Measurements from ENCODE around the gene GLOD5.

The GLOD5 gene

DNA sequence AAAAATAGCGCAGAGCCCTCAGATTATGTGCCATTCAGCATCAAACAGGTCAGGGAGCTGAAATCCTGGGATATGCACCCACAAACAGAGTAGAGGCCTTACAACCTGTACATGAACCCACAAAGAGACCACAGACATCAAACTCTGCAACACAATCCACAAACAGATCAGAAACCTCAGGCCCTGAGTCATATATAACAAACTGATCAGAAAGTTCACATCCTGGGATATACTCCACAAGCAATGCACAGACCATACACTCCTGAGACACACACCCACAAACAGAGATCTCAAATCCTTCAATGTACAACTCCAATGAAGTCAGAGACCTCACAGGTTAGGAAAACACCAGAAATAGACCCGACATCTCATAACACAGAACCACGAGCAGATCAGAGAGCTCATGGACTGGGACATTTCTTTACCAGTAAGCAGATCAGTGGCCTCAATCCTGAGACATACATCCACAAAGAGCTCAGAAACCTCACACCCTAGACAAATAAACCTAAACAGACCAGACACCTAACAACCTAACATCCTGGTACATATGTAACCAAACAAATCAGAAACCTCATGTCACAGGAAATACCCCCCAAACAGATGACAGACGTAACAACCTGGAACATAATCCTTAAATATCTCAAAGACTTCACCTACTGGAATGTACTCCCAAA, 40.8 kb upstream of the GLOD5 start:
- H3K9me3 ChIP-seq (ENCODE audit: control extremely low read depth in 1 of 5, control insufficient read depth in 4 of 5, insufficient read depth in 2 of 5, low read depth in 1 of 5, low read length in 4 of 5) = no peaks in the 10 kb centered on the region
- 85% methylated on average over 4 of the region's 4 CpGs for WGBS (ENCODE audit: insufficient coverage)
- DNase-seq = no peak
- H3K4me1 ChIP-seq (ENCODE audit: control extremely low read depth in 1 of 4, control insufficient read depth in 4 of 4, insufficient read depth in 4 of 4, low read length in 3 of 4) = no peaks in the 10 kb centered on the region
- no peaks in the 10 kb centered on the region for H3K36me3 ChIP-seq (ENCODE audit: control insufficient read depth in 4 of 4, insufficient read depth in 4 of 4, low read length in 3 of 4)
- no peaks in the 10 kb centered on the region for H3K27me3 ChIP-seq (replicated peaks in 2 of 5; ENCODE audit: control insufficient read depth in 4 of 5, insufficient read depth in 5 of 5, low read length in 4 of 5)
- no peak overlapping the region for H3K4me3 ChIP-seq (ENCODE audit: control insufficient read depth in 1 of 7, extremely low read depth in 1 of 7, insufficient read depth in 4 of 7, low read depth in 2 of 7, low read length in 6 of 7)
- H3K27ac ChIP-seq (ENCODE audit: insufficient read depth in 1 of 2, low read depth in 1 of 2, low read length in 2 of 2, poor library complexity in 1 of 2, severe bottlenecking in 2 of 2) = no peak overlapping the region
- CTCF ChIA-PET = no interaction called here
- POLR2A ChIA-PET = no interaction called here

DNA sequence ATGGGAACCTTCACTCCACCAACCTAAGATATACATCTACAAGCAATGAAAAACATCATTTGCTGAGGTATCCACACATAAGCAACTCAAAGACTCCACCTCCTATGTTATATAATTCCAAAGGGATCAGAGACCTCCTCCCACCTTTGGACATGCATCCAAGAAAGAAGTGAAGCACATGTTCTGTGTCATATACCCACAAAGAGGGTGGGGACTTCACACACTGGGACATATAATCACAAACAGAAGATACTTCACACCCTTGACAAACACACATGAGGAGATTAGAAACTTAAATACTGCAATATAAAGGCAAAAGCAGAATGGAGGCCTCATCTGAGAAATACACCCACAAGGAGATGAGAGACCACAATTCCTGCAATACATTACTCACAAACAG, 39.6 kb upstream of the GLOD5 start:
- no peaks in the 10 kb centered on the region for H3K9me3 ChIP-seq (ENCODE audit: control extremely low read depth in 1 of 5, control insufficient read depth in 4 of 5, insufficient read depth in 2 of 5, low read depth in 1 of 5, low read length in 4 of 5)
- H3K27ac ChIP-seq (ENCODE audit: insufficient read depth in 1 of 2, low read depth in 1 of 2, low read length in 2 of 2, poor library complexity in 1 of 2, severe bottlenecking in 2 of 2) = no peak overlapping the region
- CTCF ChIA-PET = no interaction called here
- H3K27me3 ChIP-seq (replicated peaks in 2 of 5; ENCODE audit: control insufficient read depth in 4 of 5, insufficient read depth in 5 of 5, low read length in 4 of 5) = no peaks in the 10 kb centered on the region
- no peak for DNase-seq
- H3K4me1 ChIP-seq (ENCODE audit: control extremely low read depth in 1 of 4, control insufficient read depth in 4 of 4, insufficient read depth in 4 of 4, low read length in 3 of 4) = no peaks in the 10 kb centered on the region
- POLR2A ChIA-PET = no interaction called here
- H3K4me3 ChIP-seq (ENCODE audit: control insufficient read depth in 1 of 7, extremely low read depth in 1 of 7, insufficient read depth in 4 of 7, low read depth in 2 of 7, low read length in 6 of 7) = no peak overlapping the region
- H3K36me3 ChIP-seq (ENCODE audit: control insufficient read depth in 4 of 4, insufficient read depth in 4 of 4, low read length in 3 of 4) = no peaks in the 10 kb centered on the region

DNA sequence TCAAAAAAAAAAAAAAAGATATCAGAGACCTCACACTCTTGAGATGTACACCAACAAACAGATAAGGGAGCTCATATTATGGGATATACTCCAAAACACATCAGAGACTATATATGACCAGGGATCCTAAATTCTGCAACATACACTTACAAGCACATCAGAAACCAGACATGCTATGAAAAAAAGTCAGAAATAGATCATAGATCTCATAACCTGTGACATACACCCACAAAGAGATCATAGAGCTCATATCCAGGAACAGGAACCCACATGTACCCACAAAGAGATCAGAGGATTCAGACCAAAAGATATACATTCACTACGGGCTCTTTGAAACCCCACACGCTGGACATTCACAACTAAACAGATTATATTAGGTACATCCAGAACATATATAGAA, 35.0 kb upstream of the GLOD5 start:
- no peak for DNase-seq
- POLR2A ChIA-PET = no interaction called here
- no peak overlapping the region for H3K4me3 ChIP-seq (ENCODE audit: control insufficient read depth in 1 of 7, extremely low read depth in 1 of 7, insufficient read depth in 4 of 7, low read depth in 2 of 7, low read length in 6 of 7)
- H3K4me1 ChIP-seq (ENCODE audit: control extremely low read depth in 1 of 4, control insufficient read depth in 4 of 4, insufficient read depth in 4 of 4, low read length in 3 of 4) = no peaks in the 10 kb centered on the region
- no peaks in the 10 kb centered on the region for H3K27me3 ChIP-seq (replicated peaks in 2 of 5; ENCODE audit: control insufficient read depth in 4 of 5, insufficient read depth in 5 of 5, low read length in 4 of 5)
- no peaks in the 10 kb centered on the region for H3K36me3 ChIP-seq (ENCODE audit: control insufficient read depth in 4 of 4, insufficient read depth in 4 of 4, low read length in 3 of 4)
- whole genome bisulfite sequencing (ENCODE audit: insufficient coverage) = no CpG with 5 or more reads among the region's 2 CpGs
- CTCF ChIA-PET = no interaction called here
- no peaks in the 10 kb centered on the region for H3K9me3 ChIP-seq (ENCODE audit: control extremely low read depth in 1 of 5, control insufficient read depth in 4 of 5, insufficient read depth in 2 of 5, low read depth in 1 of 5, low read length in 4 of 5)
- no peak overlapping the region for H3K27ac ChIP-seq (ENCODE audit: insufficient read depth in 1 of 2, low read depth in 1 of 2, low read length in 2 of 2, poor library complexity in 1 of 2, severe bottlenecking in 2 of 2)

DNA sequence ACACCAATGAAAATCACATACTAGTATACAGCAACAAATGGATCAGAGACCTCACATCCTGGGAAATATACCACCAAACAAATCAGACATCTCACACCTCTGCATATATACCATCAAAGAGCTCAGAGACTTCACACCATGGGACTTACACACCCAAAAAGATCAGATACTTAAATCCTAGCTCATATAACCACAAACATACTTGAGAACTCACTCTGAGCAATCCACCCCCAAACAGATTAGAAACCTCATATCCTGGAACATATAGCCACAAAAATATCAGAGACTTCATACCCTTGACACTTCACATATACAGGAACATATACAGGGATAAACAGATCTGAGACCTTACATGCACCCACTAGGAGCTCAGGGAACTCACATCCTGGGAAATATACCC, 32.9 kb upstream of the GLOD5 start:
- ChIA-PET CTCF (no interaction called here), POLR2A (no interaction called here)

DNA sequence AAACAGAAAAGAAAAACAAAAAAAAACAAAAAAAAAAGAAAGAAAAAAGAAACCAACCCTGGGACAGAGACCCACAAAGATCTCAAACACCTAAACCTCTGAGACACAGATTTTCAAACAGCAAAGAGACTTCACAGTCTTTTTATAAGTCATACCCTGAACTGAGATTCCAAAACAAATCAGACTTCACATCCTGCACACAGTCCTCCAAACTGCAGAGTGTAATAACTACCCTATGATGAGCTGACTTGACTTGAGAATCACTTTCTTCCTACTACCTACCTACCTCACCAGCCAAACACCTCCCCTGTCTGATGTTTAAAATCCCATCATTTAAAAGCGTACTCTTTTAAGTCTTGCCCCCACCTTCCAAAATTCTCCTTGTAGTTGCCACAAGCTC, 25.2 kb upstream of the GLOD5 start:
- peak overlapping the region in 2 of 7 experiments; percentile 52 to 78 for H3K4me3 ChIP-seq (ENCODE audit: control insufficient read depth in 1 of 7, extremely low read depth in 1 of 7, insufficient read depth in 4 of 7, low read depth in 2 of 7, low read length in 6 of 7)
- no peak overlapping the region for H3K27ac ChIP-seq (ENCODE audit: insufficient read depth in 1 of 2, low read depth in 1 of 2, low read length in 2 of 2, poor library complexity in 1 of 2, severe bottlenecking in 2 of 2)
- H3K27me3 ChIP-seq (replicated peaks in 2 of 5; ENCODE audit: control insufficient read depth in 4 of 5, insufficient read depth in 5 of 5, low read length in 4 of 5) = peaks cover 0 to 5% (median 0%) of the 10 kb centered on the region in 5 experiments
- CTCF ChIA-PET = no interaction called here
- WGBS (ENCODE audit: insufficient coverage) = 100% methylated on average over 1 of the region's 1 CpG
- POLR2A ChIA-PET = no interaction called here
- no peak for DNase-seq
- peaks cover 0 to 19% (median 7%) of the 10 kb centered on the region in 4 experiments for H3K4me1 ChIP-seq (ENCODE audit: control extremely low read depth in 1 of 4, control insufficient read depth in 4 of 4, insufficient read depth in 4 of 4, low read length in 3 of 4)
- no peaks in the 10 kb centered on the region for H3K36me3 ChIP-seq (ENCODE audit: control insufficient read depth in 4 of 4, insufficient read depth in 4 of 4, low read length in 3 of 4)
- no peaks in the 10 kb centered on the region for H3K9me3 ChIP-seq (ENCODE audit: control extremely low read depth in 1 of 5, control insufficient read depth in 4 of 5, insufficient read depth in 2 of 5, low read depth in 1 of 5, low read length in 4 of 5)

More for the DNA sequence above, 32.9 kb upstream of the GLOD5 start:
- Histone ChIP-seq H3K27ac (ENCODE audit: insufficient read depth in 1 of 2, low read depth in 1 of 2, low read length in 2 of 2, poor library complexity in 1 of 2, severe bottlenecking in 2 of 2) (no peak overlapping the region), H3K36me3 (ENCODE audit: control insufficient read depth in 4 of 4, insufficient read depth in 4 of 4, low read length in 3 of 4) (no peaks in the 10 kb centered on the region), H3K9me3 (ENCODE audit: control extremely low read depth in 1 of 5, control insufficient read depth in 4 of 5, insufficient read depth in 2 of 5, low read depth in 1 of 5, low read length in 4 of 5) (no peaks in the 10 kb centered on the region), H3K4me1 (ENCODE audit: control extremely low read depth in 1 of 4, control insufficient read depth in 4 of 4, insufficient read depth in 4 of 4, low read length in 3 of 4) (no peaks in the 10 kb centered on the region), H3K4me3 (ENCODE audit: control insufficient read depth in 1 of 7, extremely low read depth in 1 of 7, insufficient read depth in 4 of 7, low read depth in 2 of 7, low read length in 6 of 7) (no peak overlapping the region), H3K27me3 (replicated peaks in 2 of 5; ENCODE audit: control insufficient read depth in 4 of 5, insufficient read depth in 5 of 5, low read length in 4 of 5) (peaks cover 0 to 5% (median 0%) of the 10 kb centered on the region in 5 experiments)
- DNase-seq = no peak

DNA sequence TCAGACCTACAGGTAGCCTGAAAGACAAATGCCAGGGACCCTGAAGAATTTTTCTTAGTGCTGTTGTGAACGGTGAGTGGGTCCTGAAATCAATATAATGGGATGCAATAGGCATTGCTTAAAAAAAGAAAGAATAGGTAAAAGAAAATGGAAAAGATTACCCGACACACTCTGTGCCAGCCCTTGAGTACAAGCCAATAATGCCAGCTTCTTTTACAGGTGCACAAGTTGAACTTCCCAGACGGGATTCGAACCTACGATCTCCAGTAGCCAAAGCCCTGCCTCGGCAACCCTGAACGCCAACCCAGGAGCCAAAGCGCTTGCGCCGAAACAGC, 24.7 kb upstream of the GLOD5 start:
- POLR2A ChIA-PET = interaction anchor here (0.6 kb wide), 1 partner anchor 432 kb away, joined by 5 read pairs; no protein-coding TSS in a partner anchor
- peak overlapping the region in 1 of 2 experiments; percentile 78 for H3K27ac ChIP-seq (ENCODE audit: insufficient read depth in 1 of 2, low read depth in 1 of 2, low read length in 2 of 2, poor library complexity in 1 of 2, severe bottlenecking in 2 of 2)
- CTCF ChIA-PET = no interaction called here
- H3K4me1 ChIP-seq (ENCODE audit: control extremely low read depth in 1 of 4, control insufficient read depth in 4 of 4, insufficient read depth in 4 of 4, low read length in 3 of 4) = peaks cover 0 to 19% (median 7%) of the 10 kb centered on the region in 4 experiments
- H3K4me3 ChIP-seq (ENCODE audit: control insufficient read depth in 1 of 7, extremely low read depth in 1 of 7, insufficient read depth in 4 of 7, low read depth in 2 of 7, low read length in 6 of 7) = peak overlapping the region in 4 of 7 experiments; percentile 48 to 78 (median 62)
- no peak for DNase-seq
- 45% methylated on average over 9 of the region's 10 CpGs for WGBS (ENCODE audit: insufficient coverage)
- H3K27me3 ChIP-seq (replicated peaks in 2 of 5; ENCODE audit: control insufficient read depth in 4 of 5, insufficient read depth in 5 of 5, low read length in 4 of 5) = peaks cover 0 to 5% (median 0%) of the 10 kb centered on the region in 5 experiments
- no peaks in the 10 kb centered on the region for H3K36me3 ChIP-seq (ENCODE audit: control insufficient read depth in 4 of 4, insufficient read depth in 4 of 4, low read length in 3 of 4)
- no peaks in the 10 kb centered on the region for H3K9me3 ChIP-seq (ENCODE audit: control extremely low read depth in 1 of 5, control insufficient read depth in 4 of 5, insufficient read depth in 2 of 5, low read depth in 1 of 5, low read length in 4 of 5)

DNA sequence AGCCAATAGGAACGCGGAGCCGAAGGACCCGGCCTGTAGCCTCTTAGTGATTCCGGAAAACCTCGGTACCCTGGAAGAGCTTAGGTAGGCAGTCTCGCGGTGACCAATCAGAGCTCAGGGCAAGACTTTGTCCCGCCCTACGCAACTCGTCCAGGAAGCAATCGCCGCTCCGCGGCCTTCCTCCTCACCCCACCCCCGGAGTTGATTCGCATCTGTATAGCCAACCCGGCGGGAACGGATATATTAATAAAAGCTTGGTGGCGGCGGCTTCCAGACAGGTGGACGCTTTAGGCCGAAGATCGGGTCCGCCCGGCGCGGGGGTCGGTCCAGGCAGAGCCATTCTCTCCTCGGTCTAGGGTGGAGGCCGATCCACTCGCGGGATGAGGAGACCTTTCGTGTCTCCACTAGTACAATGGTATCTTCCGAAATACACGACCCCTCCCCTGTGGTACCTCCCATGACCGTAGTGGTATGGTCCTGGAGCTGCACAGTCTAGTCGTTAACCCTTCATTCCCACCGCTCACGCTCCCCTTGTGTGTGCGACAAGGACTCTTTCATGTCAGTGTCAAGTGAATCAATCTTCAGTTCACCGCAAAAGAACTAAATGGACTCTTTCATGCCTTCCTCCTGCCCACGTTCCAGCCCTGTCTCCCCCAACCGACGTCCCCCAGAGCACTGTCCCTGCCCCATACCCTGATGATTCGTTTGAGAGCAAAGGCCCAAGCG, 24.2 kb upstream of the GLOD5 start:
- H3K4me3 ChIP-seq (ENCODE audit: control insufficient read depth in 1 of 7, extremely low read depth in 1 of 7, insufficient read depth in 4 of 7, low read depth in 2 of 7, low read length in 6 of 7) = peak overlapping the region; percentile 32 to 78 (median 72)
- no peaks in the 10 kb centered on the region for H3K36me3 ChIP-seq (ENCODE audit: control insufficient read depth in 4 of 4, insufficient read depth in 4 of 4, low read length in 3 of 4)
- peak overlapping the region; percentile 78 to 89 for H3K27ac ChIP-seq (ENCODE audit: insufficient read depth in 1 of 2, low read depth in 1 of 2, low read length in 2 of 2, poor library complexity in 1 of 2, severe bottlenecking in 2 of 2)
- 42% methylated on average over 39 of the region's 48 CpGs for WGBS (ENCODE audit: insufficient coverage)
- peaks cover 0 to 19% (median 7%) of the 10 kb centered on the region in 4 experiments for H3K4me1 ChIP-seq (ENCODE audit: control extremely low read depth in 1 of 4, control insufficient read depth in 4 of 4, insufficient read depth in 4 of 4, low read length in 3 of 4)
- CTCF ChIA-PET = no interaction called here
- DNase-seq = peak; percentile 97 to 99 (median 99)
- H3K9me3 ChIP-seq (ENCODE audit: control extremely low read depth in 1 of 5, control insufficient read depth in 4 of 5, insufficient read depth in 2 of 5, low read depth in 1 of 5, low read length in 4 of 5) = no peaks in the 10 kb centered on the region
- H3K27me3 ChIP-seq (replicated peaks in 2 of 5; ENCODE audit: control insufficient read depth in 4 of 5, insufficient read depth in 5 of 5, low read length in 4 of 5) = peaks cover 0 to under 1% (median 0%) of the 10 kb centered on the region in 5 experiments
- POLR2A ChIA-PET = interaction anchor here (0.6 kb wide), 2 partner anchors 64 to 432 kb away, joined by 4 to 5 read pairs; partner anchors contain the start of gene HDAC6
